GM18861 (cell line): ENCODE results near the gene IWS1.
"Not testable (repeated sequence)": the region's sequence is repeated elsewhere in the genome, so short reads cannot be mapped to it uniquely, and the experiment has no call there.

Source experiments
- ATAC-seq: cut with Tn5 transposase; IDR thresholded peaks from one replicate; pipeline ENCODE4 v1.9.1; 2021; ENCODE audit not compliant: unreplicated experiment

Gene IWS1

DNA sequence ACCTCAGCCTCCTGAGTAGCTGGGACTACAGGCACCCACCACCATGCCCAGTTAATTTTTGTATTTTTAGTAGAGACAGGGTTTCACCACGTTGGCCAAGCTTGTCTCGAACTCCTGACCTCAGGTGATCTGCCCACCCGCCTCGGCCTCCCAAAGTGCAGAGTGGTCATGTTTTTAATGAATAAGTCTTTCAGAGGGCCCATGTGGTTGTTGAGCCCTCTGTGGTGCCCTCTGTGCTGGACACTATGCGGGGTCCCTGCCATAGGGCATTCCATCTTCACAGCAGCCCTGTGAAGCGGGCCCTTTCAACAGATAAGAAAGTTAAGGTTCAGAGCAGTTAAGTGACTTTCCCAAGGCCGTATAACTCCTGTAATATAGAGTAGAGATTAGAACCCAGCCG is 35.1 kb upstream of the IWS1 start:
- no peak for ATAC-seq

DNA sequence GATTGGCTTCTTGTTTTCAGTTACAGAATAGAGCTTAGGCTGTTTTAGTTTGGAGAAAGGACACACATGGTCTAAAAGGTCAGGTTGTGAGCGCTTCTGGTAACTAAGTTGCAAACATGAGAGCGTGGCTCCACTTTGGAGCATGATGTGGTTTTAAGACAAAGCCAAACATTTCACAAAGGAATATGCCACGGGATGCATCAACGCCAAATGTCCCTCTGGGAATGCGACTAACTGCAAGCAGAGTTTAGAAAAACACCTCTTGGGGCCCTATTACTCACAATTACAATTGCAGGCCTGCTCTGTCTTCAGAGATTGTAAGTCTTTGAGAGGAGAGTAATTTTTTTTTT is 34.6 kb upstream of the IWS1 start:
- ATAC-seq: no peak

DNA sequence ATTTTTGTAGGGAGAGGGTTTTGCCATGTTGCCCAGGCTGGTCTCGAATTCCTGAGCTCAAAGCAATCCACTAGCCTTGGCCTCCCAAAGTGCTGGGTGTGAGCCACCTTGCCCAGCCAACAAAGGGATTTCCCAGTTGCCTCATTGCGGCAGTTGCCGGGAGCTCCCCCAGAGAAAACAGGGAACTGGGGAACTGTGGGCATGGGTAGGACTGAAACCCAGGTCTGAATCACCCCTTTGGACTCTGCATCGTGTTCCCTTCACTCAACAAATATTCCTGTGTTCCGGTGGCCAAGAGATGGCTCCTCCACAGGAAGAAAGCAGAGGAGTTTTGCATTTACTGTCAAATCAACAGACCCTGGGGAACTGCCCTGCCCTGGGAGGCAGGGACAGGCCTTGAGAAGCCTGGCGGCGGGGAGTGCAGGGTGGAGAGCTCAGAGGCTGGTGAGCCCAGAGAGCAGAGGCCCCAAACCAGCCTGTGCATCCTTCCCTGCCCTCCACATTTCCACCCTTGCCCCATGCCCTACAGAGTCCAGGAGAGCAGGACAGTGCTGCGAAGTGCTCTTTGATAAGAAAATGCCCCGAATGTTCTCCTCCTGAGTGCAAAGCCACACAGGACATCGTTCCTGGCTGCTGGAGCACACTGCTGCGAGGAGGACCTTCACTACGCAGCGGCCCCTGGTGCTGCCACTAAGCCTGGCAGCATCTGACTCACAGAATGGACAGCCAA is 34.1 kb upstream of the IWS1 start:
- no peak for ATAC-seq

DNA sequence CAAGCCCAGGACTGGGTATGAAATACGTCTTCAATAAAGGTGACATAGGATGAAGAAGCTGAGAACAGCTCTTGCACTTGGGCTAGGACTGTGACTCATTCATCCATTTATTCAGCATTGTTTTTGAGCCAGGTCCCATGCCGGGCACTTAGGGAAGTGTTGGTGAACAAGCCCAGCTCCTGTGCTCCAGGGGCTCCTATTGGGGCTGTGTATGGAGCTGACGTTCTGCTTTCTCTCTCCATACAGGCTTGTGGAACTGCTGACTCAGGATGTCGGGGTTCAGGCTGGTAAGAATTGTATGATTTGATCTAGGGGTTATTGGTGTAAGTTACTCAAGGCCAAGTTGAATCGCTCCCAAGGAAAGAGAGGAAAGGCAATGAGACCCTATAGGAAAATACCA is 33.2 kb upstream of the IWS1 start:
- no peak for ATAC-seq

DNA sequence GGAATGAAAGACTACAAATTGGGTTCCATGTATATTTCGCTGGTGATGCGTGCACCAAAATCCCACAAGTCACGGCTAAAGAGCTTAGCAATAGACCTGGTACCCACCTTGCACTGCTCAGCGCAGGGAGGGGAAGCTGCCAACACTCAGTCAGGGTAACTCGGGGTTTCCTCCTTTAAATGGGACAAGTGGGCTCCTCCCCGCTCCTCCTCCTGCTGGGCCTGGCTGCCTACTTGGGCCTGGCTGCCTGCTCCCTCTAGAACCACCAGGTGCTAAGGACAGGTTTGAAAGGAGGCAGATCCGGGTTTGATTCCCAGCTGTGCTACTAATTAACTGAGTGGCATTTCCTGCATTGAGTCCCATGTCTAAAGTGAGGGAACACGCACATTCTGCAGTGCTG is 32.6 kb upstream of the IWS1 start:
- ATAC-seq: no peak

DNA sequence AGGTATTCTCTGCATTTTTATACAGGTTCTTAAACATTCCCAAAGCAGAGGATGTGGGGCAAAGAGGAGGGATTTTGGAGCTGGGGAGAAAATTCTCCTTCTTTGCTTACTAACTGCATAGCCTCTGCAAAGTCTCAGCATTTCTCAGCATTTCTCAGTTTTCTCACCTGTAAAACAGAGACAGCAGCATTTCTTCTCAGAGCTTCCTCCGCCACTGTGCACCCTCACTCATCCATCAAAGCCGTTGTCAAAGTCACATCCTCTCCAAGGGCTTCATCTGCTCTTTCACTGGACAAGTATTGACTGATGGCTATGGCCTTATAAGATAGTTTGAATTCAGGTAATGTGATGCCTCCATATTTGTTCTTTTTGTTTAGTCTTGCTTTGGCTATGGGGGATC is 26.6 kb upstream of the IWS1 start:
- ATAC-seq: no peak

DNA sequence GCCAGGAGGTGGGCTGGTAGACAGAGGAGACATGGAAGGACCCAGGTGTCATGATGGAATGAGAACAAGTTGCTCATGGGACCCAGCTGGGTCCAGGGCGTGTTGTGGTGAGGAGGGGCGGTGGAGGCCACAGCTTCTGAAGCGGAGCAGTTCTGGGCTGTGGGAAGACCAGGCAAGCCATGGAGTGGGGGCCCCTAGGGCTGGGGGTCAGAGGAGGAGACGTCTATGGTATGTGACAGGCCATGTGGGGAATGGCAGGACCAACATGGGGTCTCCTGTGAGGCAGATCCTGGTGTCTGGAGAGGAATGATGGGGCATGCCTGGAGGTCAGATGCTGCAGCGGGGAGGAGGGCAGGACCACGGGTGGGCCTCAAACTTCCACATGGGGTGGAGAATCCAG is 26.0 kb upstream of the IWS1 start:
- no peak for ATAC-seq

DNA sequence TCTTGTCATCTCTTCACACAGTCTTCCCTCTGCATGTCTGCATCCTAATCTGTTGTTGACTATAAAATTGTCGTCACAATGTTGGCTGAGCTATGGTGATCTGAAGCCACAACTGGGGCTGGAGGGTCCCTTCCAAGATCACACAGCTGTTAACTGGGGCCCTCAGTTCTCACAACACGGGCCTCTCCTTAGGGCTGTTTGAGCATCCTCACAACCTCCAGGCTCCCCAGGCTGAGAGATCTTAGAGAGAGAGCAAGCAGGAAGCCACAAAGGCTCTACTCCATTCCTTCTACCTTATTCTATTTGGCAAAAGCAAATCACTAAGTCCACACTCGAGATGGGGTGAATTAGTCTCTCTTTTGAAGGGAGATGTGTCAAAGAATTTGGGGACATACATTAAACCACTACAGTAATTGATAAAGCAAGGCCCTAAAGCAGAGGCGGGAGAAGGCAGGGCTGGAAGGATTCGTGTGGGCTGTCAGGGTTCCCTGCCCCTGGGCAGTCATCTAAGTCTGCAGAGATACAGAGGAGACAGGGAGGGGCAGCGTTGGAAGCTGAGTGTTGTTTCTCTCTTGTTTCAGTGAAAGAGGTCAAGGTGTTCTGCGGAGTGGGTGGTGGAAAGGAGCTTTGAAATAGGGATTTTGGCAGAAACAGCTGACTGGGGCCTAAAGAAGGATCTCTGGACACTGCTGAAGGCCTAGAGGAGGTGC is 25.1 kb upstream of the IWS1 start:
- ATAC-seq: no peak

DNA sequence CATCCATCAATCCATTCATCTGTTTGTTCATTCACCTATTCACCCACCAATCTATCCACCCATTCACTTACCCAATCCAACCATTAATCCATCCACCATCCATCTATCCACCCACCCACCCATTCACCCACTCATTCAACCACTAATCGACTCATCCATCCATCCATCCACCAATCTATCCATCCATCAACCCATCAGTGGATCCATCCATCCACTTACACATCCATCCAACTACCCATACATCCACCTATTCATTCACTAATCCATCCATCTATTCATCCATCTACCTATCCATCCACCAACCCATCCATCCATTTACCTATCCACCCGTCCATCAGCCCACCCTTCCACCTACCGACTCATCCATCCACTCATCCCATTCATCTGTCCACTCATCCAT is 20.5 kb upstream of the IWS1 start:
- no peak for ATAC-seq

DNA sequence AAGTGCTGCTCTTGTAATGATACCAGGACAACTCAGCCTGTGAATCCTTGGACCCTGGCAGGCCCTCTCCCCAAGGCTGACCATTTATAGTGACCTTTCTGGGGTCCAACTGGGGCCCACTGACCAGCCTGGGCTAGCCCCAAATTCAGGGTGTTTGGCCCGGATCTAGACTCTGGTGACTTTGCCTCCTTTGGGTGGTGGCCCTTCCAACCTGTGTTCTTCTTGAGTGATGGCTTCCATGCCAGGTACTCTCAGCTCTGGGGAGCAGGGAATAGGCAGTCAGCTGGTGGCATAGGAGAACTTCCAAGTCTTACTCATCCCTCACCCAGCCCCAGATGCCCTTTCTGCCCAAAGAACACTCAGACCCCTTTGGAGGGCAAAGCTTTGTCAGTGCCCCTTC is 19.5 kb upstream of the IWS1 start:
- ATAC-seq: no peak

DNA sequence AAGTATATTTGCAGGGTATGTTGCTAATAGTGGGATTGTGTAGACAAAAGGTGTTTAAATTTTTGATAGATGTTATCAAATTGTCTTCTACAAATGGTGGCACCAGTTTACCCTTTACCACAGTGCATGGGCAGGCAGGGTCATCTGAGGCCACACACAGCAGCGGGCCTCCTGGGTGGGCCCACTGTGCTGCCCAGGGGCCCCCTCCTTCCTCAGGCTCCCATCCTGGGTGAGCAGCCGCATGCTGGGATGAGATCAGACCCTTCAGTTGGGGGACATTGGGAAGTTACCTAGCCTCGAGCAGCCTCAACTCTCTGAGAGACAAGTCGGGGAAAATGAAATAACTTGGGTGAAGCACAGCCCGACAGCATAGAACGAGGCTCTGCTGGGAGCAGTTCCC is 18.9 kb upstream of the IWS1 start:
- no peak for ATAC-seq

DNA sequence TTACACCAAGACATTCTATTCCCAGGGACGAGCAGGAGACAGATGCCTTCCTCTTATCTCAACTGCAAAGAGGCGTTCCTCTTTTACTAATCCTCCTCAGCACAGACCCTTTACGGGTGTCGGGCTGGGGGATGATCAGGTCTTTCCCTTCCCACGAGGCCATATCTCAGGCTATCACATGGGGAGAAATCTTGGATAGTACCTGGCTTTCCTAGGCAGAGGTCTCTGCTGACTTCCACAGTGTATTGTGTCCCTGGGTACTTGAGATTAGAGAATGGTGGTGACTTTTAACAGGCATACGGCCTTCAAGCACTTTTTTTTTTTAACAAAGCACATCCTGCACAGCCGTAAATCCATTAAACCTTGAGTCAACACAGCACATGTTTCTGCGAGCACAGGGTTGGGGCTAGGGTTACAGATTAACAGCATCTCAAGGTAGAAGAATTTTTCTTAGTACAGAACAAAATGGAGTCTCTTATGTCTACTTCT is 16.8 kb upstream of the IWS1 start:
- not testable (repeated sequence) for ATAC-seq

DNA sequence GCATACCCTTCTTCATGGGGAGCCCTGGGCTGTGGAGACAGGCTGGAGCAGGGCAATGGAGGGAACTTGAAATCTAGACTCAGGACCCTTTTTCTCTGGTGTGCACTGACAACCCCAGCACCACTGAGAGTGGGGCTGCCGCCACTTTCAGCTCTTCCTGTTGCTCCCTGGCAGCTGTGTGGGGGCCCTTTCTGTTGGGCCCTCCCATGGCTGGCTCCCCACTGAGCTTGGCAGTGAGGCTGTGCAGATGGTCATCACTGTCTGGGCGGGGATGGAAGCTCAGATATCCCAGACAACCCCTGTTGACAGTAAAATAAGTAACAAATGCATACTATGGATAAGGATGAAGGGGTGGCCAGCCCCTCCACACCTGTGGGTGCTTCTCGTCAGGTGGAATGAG is 15.9 kb upstream of the IWS1 start:
- no peak for ATAC-seq

DNA sequence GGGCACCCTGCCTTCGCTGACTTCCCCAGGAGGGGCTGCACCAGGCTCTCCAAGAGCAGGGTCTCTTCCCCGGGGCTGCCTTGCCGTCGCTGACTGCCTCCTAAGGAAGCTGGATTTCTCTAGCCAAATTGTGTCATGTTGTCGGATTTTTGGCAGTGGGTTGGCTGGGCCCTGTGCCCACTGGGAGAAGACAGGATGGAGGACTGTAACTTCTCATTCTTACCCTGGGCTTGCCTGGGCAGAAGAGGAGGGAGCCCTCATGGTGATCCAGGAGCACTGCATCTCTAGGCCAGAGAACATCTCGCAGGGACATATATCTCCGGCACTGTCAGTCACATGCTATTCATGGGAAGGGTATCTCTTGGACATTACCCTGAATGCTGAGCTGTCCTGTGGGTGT is 15.5 kb upstream of the IWS1 start:
- ATAC-seq: no peak

DNA sequence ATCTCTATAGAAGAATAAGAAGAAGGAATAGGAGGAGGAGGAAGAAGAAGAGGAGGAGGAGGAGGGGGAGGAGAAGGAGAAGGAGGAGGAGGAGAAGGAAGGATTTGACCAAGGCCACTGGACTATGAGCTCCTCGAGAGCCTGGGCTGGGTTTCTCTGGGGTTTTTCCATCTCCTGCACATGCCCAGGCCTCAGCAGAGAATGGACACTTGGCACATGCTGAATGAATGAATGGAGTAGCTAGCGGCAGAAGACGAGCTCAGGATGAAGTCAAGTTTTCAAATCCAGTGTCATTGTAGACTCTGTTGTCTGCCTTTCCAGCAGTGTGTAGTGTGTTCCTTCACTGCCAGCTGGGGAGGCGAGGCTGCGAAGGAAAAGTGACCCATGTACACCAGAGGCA is 11.4 kb upstream of the IWS1 start:
- no peak for ATAC-seq

DNA sequence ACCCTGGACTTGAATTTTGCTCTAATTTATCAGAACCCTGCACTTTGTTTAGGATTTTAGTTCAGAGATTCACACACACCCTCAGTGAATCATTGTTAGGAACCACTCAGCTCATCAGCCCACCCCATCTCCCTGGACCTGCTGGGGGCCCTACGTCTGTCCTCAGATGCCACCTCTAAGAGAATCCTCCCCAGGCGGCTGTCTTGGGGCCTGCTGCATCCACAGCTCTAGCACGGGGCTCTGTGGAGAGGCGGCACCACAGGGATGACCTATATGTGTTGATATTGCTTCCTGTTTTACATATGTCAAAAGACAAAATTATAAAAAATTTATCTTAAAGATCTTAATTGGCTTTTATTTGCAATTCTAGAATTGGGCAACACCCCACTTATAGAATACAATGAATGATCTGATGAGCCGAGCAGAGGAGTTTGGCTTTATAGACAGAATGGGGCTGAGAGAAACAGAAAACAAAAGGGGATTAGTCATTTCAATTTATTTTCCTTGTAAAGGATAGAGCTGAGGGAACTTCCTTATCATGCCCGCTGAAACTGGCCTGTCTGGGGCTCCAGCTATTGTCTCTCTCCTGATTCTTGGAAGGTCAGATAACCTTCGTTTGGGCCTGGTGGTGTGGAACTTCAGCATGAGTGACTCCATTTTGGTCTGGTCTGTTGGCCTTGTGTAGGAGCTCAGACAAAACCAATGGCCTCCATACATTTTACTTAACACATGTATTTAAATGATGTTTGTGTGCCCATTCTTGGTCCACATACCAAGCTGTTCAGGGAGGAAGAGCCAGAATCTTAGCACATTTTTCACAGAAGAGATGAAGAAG is 10.6 kb upstream of the IWS1 start:
- ATAC-seq: no peak

DNA sequence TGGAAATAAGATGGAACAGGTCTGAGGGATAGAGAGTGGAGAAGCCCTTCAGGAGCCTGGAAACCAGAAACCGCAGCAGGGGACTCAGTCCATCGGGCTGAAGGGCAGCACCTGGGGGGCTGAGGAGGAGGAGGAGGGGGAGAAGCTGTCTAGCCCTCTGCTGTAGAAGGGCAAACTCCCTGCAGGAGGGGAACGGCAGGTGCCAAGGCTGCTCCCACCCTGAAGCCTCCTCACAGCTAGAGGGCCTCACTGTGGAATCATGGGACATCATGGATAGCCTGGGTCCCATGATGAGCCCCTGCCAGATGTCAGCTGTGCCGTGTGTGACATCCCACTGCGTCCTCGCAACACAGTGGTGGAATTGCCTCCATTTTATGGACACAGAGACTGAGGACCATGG is 9.6 kb upstream of the IWS1 start:
- ATAC-seq: no peak

DNA sequence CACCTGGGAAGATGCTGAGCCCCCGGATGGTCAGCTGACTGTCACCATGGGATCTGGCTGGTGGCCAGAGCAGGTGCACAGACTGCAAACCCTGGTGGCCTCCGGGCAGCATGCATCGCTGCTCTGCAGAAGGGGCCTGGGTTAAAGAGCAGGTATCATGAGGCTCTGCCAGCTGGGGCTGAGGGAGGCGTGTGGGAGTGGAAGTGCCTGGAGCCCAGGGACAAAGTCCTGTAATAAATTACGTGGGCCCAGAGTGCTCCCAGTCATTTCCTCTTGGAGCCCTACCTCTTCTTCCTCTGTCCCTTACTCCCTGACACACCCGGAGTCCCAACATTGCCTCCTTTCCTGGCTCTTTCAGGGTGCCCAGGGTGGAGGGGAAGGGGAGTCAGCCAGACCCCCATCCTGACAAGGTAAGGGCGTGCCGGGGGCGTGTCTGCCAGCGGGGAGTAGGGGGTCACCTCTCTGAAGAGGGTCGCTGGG is 9.2 kb upstream of the IWS1 start, which contains the start of gene MYO7B:
Gene MYO7B (plus strand): TSS at position 262 of the 480 bp plus-strand sequence. CDS start 24,040 bp downstream, outside the sequence.
- ATAC-seq: no peak

DNA sequence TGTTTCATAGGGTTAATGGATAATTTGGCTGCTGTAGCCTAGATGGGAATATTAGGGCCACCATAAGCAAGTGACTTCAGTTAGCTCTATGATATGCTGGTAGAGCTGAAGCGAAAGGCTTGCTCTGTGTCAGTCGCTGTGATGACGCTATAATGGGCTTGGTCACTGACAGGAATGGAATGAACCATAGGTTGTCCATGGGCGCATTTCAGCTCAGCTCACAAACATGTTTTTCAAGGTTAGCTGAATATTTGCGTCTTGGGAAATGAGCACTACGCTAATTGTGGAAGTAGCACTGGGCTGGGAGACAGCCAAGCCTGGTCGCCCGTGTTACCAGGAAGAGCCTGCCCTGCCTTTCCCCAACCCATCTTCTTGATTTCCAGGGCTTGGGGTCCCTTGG is 6.0 kb upstream of the IWS1 start:
- ATAC-seq: no peak

DNA sequence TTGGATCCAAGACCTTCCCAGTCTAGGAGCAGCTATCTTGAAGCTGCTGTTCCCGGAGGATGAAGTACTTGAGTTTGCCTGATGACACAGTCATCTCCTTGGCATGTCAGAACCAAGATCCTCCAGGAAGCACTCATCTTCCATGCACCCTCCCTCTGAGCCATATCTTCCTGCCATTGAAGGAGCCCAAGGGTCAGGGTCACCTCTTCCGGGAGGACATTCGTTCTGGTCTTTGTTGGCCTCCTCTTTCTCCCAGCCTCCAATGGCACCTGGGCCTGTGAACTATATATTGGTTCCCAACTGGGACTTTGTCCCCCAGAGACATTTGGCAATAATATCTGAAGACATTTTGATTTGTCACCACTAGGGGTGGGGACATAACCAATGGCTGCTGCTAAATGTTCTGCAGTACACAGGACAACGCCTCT is 4.9 kb upstream of the IWS1 start:
- ATAC-seq: no peak

DNA sequence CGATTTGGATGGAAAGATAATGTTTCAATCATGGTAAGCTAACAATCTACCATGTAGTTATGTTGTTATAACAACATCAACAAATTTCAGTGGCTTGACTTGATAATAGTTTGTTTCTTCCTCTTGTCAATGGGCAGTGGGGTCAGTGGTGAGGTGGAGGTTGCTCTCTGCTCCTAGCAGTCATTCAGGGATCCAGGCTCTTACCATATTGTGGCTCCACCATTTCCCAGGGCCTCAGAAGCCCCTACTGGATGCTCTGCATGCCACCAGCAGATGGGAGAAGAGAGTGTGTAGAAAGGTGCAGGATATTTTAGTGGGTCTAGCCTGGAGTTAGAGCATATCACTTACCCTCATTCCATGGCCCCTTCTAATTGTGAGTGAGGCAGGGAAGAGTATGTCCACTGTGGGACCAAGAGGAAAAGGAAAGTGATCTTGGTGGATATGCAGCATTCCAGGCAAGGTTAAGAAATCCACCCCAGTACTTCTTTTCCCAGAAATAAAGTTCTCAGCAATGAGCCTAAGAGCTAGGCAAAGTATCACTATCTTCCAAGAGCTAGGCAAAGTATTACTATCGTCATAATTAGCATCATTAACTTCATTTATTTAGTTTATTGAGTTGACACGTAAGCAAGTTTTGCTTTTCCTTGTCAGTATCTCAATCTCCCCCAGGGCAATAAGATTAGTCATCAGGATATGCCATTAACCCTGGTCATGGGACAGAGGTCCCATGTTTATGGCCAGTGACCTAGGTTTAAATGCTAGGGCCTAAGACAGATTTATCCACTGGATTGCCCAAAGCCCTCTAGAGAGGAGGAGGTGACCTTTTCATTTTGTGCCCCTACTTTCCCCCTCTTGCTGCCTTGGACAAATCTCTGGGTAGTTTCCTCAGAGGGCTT is 4.2 kb upstream of the IWS1 start:
- ATAC-seq: no peak
